Activated CD8-positive, alpha-beta T cell treated with anti-CD3 and anti-CD28 coated beads, Interleukin-2, amount 10 ng/mL, durations not matched to agents 7 days and 5 days (primary cell): Measurements from ENCODE around the gene SDHA. TPM values are rescaled to one million over a fixed set of nuclear protein-coding genes. Genes with fewer than 3 reads are reported as not detected.

ENCODE experiments used
- ATAC-seq: fragments of 150-1000 bp; cut with Tn5 transposase; one replicate; pipeline ENCODE4 v1.10.0; 2021; ENCODE audit warnings: moderate library complexity
- CTCF ChIA-PET: fragments of 350-600 bp; sonication (Branson Sonifier 250); formaldehyde crosslinking; loops from one replicate; lab custom pipeline; 2021; ENCODE audit warnings: antibody characterized with exemption; lab: Charles Lee
- POLR2A ChIA-PET: fragments of 350-600 bp; sonication (Branson Sonifier 250); formaldehyde crosslinking; loops from one replicate; lab custom pipeline; 2021; ENCODE audit warnings: antibody characterized with exemption; lab: Charles Lee
- DNase-seq: peaks from one replicate; pipeline ENCODE4 v3.0.0-alpha.2; 2020
- H3K27ac Mint-ChIP-seq: one replicate; pipeline ENCODE4 v1.8.0; 2021; ENCODE audit warnings: mild to moderate bottlenecking, mixed read lengths
- H3K27me3 Mint-ChIP-seq: one replicate; pipeline ENCODE4 v1.8.0; 2021; ENCODE audit warnings: low read depth, mixed read lengths
- H3K36me3 Mint-ChIP-seq: one replicate; pipeline ENCODE4 v1.8.0; 2021; ENCODE audit warnings: low read depth, mixed read lengths
- H3K4me1 Mint-ChIP-seq: one replicate; pipeline ENCODE4 v1.8.0; 2021; ENCODE audit warnings: low read depth, mixed read lengths
- H3K4me3 Mint-ChIP-seq: one replicate; pipeline ENCODE4 v1.8.0; 2021; ENCODE audit warnings: mild to moderate bottlenecking, mixed read lengths
- H3K9me3 Mint-ChIP-seq: one replicate; pipeline ENCODE4 v1.8.0; 2022; ENCODE audit warnings: mixed read lengths; ENCODE audit not compliant: insufficient read depth
- total RNA-seq, 2 experiments: library from RNA; stranded (reverse); gene quantifications; one replicate each; pipeline ENCODE4 v1.2.3, GENCODE V29; 2021

SDHA gene
- total RNA-seq, 2 experiments from 2014 or later, result 145 to 152 TPM

DNA sequence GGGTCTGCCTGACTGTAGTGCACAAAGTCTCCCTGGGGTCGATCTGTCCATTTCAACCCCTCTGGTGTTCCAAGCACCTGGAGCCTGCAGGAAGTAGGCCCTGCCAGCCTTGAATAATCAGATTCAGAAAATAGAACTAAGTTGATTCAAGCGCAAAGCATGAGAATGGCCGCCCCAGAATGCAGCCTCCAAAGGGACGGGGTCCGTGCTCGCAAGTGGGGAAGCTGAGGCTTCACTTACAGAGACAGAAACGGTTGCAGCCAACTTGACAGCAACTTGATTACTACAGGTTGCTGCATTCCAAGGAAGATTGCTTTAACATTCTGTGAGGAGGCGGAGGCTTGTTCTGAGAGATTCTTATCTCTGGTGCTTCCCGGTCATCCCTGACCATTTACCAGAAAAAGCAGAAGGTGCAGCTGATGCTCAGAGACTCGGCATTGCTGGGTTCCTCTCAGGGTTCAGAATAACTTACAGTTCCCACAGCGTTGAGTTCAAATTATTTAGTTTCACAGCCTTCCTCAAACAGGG lies 41.8 kb upstream of the SDHA start:
- no peak for ATAC-seq
- no peak overlapping the region for H3K4me3 Mint-ChIP-seq
- no peak for DNase-seq
- ChIA-PET CTCF (no interaction called here), POLR2A (no interaction called here)
- H3K36me3 Mint-ChIP-seq, result no peaks in the 10 kb centered on the region
- peaks cover 2% of the 10 kb centered on the region for H3K27me3 Mint-ChIP-seq
- no peaks in the 10 kb centered on the region for H3K4me1 Mint-ChIP-seq
- no peaks in the 10 kb centered on the region for H3K9me3 Mint-ChIP-seq
- H3K27ac Mint-ChIP-seq, result no peak overlapping the region

GRCh38 chr5:178110-178509 lies 40.0 kb upstream of the SDHA start:
- no peak overlapping the region for H3K4me3 Mint-ChIP-seq
- no peaks in the 10 kb centered on the region for H3K4me1 Mint-ChIP-seq
- ATAC-seq (no peak), DNase-seq (no peak)
- POLR2A ChIA-PET, result no interaction called here
- H3K27me3 Mint-ChIP-seq, result peaks cover 2% of the 10 kb centered on the region
- CTCF ChIA-PET, result interaction anchor here (1.8 kb wide), 1 partner anchor 10 kb away, joined by 6 read pairs; no protein-coding TSS in a partner anchor
- no peak overlapping the region for H3K27ac Mint-ChIP-seq
- H3K9me3 Mint-ChIP-seq, result no peaks in the 10 kb centered on the region
- H3K36me3 Mint-ChIP-seq, result no peaks in the 10 kb centered on the region

GRCh38 chr5:179401-179800 lies 38.7 kb upstream of the SDHA start:
- Mint-ChIP-seq H3K36me3 (no peaks in the 10 kb centered on the region), H3K27me3 (peaks cover 2% of the 10 kb centered on the region), H3K4me1 (no peaks in the 10 kb centered on the region), H3K27ac (no peak overlapping the region), H3K4me3 (no peak overlapping the region), H3K9me3 (no peaks in the 10 kb centered on the region)
- ChIA-PET POLR2A (no interaction called here), CTCF (interaction anchor here (1.8 kb wide), 1 partner anchor 9 kb away, joined by 6 read pairs; no protein-coding TSS in a partner anchor)
- ATAC-seq (no peak), DNase-seq (no peak)

GRCh38 chr5:180286-180918 lies 37.7 kb upstream of the SDHA start:
- CTCF ChIA-PET, result no interaction called here
- no peak overlapping the region for H3K4me3 Mint-ChIP-seq
- H3K9me3 Mint-ChIP-seq, result no peaks in the 10 kb centered on the region
- peaks cover 2% of the 10 kb centered on the region for H3K27me3 Mint-ChIP-seq
- POLR2A ChIA-PET, result no interaction called here
- no peak for DNase-seq
- no peaks in the 10 kb centered on the region for H3K4me1 Mint-ChIP-seq
- no peak for ATAC-seq
- H3K27ac Mint-ChIP-seq, result no peak overlapping the region
- H3K36me3 Mint-ChIP-seq, result no peaks in the 10 kb centered on the region

DNA sequence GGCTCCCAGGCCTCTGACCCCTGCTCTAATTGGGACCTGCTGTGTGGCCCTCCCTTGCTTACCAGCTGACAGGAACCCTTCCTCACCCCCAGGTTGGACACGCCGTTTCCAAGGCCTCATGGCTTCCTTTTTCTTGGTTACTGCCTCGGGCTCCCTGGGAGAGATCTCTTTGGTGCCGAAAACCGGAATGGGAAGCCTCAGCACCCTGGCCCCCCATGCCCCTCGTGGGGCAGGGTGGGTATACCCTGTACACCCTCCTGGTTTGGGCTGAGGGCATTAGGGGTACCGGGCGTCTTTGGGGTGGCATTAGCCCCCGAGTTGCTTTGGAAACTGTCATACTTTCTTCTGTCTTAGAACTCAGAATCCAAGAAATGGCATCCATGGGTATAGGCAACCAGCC lies 37.0 kb upstream of the SDHA start:
- H3K27me3 Mint-ChIP-seq, result peaks cover 2% of the 10 kb centered on the region
- ChIA-PET CTCF (no interaction called here), POLR2A (no interaction called here)
- H3K4me3 Mint-ChIP-seq, result no peak overlapping the region
- H3K4me1 Mint-ChIP-seq, result no peaks in the 10 kb centered on the region
- DNase-seq (no peak), ATAC-seq (no peak)
- H3K27ac Mint-ChIP-seq, result no peak overlapping the region
- H3K9me3 Mint-ChIP-seq, result no peaks in the 10 kb centered on the region
- H3K36me3 Mint-ChIP-seq, result no peaks in the 10 kb centered on the region

DNA sequence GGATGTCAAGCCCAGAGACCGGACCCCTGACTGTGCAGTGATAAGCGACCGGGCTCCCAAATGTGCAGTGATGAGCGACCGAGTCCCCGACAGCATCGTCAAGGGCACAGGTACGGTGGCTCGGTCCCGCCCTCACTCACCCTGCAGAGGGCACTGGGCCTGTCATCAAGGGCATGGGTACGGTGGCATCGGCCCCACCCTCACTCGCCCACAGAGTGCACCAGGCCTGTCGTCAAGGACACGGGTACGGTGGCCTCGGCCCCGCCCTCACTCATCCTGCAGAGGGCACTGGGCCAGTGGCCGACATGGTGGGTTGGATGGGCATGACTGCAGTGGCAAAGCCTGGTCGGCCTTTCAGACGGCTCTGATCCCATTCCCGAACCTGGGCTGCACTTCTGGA lies 36.6 kb upstream of the SDHA start:
- DNase-seq (no peak), ATAC-seq (no peak)
- H3K9me3 Mint-ChIP-seq, result no peaks in the 10 kb centered on the region
- no peaks in the 10 kb centered on the region for H3K4me1 Mint-ChIP-seq
- H3K36me3 Mint-ChIP-seq, result no peaks in the 10 kb centered on the region
- no peak overlapping the region for H3K4me3 Mint-ChIP-seq
- ChIA-PET POLR2A (no interaction called here), CTCF (no interaction called here)
- H3K27me3 Mint-ChIP-seq, result peaks cover 2% of the 10 kb centered on the region
- H3K27ac Mint-ChIP-seq, result no peak overlapping the region

DNA sequence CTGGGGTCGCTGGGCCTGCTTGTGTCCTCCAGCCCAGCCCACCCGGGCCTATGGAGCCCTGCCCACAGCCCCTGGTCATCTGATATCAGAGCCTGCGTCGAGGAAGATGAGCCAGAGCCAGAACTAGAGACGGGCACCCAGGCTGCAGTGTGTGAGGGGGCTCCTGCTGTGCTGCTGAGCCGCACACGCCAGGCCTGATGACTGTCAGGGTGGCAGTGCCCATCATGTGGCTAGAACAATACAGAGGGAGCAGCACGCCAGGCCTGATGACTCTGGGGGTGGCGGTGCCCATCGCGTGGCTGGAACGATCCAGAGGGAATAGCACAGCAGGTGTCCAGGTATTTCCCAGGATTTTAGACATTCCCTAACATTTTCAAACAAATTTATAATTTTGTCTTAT lies 36.0 kb upstream of the SDHA start:
- no peaks in the 10 kb centered on the region for H3K36me3 Mint-ChIP-seq
- no peak for ATAC-seq
- peaks cover 2% of the 10 kb centered on the region for H3K27me3 Mint-ChIP-seq
- ChIA-PET CTCF (no interaction called here), POLR2A (no interaction called here)
- no peak overlapping the region for H3K4me3 Mint-ChIP-seq
- H3K4me1 Mint-ChIP-seq, result no peaks in the 10 kb centered on the region
- DNase-seq, result no peak
- H3K9me3 Mint-ChIP-seq, result no peaks in the 10 kb centered on the region
- H3K27ac Mint-ChIP-seq, result no peak overlapping the region

GRCh38 chr5:184471-184870 lies 33.6 kb upstream of the SDHA start:
- Mint-ChIP-seq H3K4me1 (peaks cover 8% of the 10 kb centered on the region), H3K4me3 (no peak overlapping the region), H3K9me3 (no peaks in the 10 kb centered on the region), H3K27ac (no peak overlapping the region), H3K36me3 (no peaks in the 10 kb centered on the region), H3K27me3 (peaks cover 2% of the 10 kb centered on the region)
- ChIA-PET POLR2A (interaction anchor here (0.7 kb wide), 1 partner anchor 309 kb away, joined by 3 read pairs; no protein-coding TSS in a partner anchor), CTCF (no interaction called here)
- DNase-seq, result no peak
- no peak for ATAC-seq

DNA sequence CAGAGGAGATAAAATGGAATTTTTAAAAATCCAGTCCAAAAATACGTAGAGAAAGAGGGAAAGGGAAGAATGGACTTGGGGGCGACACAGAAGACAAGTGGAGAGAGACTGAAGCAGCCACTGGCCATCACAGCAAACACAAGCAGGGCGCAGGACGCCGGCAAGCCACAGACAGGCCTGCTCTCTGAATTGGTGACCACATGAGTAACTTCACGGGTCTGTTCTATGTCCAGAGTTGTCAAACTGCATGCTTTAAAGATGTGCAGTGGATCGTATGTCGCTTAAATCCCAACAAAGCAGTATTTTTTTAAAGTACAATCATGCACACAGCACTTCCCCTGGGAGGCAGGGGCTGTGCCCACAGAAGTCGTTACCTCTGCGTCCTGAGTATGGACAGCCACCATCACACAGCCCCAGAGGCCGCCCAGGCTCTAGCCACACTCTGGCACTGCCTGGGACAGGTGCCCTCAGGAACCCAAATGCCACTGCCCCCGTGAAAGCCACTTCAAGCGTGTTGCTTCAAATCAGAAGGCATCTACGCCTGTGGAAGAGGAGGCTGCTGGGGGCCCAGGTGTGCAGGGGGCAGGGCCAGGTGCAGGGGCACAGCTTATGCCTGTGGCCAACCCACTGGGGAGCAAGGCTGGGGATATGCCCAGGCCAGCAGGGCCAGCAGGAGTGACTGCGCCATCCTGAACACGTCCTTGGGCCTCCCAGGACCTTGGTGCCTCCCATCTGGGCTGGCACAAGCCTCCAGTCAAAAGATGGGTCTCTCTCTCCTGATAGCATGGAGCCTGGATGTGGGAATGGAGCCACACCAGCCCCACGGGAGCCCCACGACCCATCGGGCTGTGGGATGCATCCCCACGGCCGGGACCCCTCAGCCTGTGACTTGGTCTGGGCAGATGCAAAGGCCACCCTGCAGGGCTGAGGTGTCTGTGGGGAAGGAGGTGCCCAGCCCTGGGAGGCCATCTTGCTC lies 32.7 kb upstream of the SDHA start:
- Mint-ChIP-seq H3K4me1 (peaks cover 8% of the 10 kb centered on the region), H3K4me3 (no peak overlapping the region), H3K9me3 (no peaks in the 10 kb centered on the region), H3K27me3 (no peaks in the 10 kb centered on the region), H3K27ac (no peak overlapping the region), H3K36me3 (no peaks in the 10 kb centered on the region)
- ATAC-seq (no peak), DNase-seq (no peak)
- CTCF ChIA-PET, result no interaction called here
- POLR2A ChIA-PET, result interaction anchor here (0.7 kb wide), 1 partner anchor 308 kb away, joined by 3 read pairs; no protein-coding TSS in a partner anchor

DNA sequence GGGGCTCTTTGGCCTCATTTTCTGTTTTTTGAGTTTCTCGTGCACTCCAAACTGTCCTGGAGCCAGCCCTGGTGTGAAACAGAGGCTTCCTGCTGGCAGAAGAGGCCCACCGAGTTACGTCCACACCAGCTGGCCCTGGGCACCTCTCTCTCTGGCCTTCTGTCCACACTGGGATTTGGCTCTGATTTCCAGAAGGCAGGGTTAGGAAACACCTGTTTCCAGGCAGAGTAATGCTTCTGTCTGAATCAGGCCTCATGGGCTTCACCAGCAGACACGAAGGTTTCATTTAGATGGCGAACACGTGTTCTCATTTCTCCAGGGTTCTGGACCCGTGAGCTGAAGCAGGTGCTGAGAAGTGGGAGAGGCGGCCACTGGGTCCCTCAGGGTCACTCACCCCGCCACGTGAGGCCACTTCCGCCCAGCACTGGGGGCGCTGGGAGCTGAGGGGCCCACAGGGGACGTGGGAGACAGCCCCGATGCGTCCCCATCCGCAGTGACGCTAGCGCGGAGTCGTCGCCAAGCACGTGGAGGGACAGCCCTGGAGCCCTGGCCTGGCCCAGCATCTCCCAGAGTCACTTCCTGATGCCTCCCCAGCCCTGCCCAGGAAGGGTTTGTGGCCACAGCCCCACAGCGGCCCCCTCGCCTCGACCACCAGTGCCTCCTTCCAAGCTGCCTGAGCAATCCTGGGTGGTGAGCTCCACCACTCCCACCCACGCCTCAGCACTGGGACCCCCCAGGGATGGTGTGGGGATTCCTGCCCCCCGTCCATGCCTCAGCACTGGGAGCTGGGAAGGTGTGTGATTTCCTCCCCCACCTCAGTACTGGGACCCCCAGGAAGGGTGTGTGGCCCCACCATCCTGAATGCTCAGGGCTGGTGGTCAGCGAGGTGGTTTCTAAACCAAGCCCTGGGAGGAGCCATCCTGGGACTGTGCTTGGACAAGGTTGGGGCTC lies 31.8 kb upstream of the SDHA start:
- Mint-ChIP-seq H3K36me3 (no peaks in the 10 kb centered on the region), H3K9me3 (no peaks in the 10 kb centered on the region), H3K4me1 (peaks cover 8% of the 10 kb centered on the region), H3K27me3 (no peaks in the 10 kb centered on the region), H3K4me3 (no peak overlapping the region), H3K27ac (no peak overlapping the region)
- ATAC-seq (no peak), DNase-seq (no peak)
- CTCF ChIA-PET, result interaction anchor here (1.2 kb wide), 1 partner anchor 267 kb away, joined by 3 read pairs; no protein-coding TSS in a partner anchor
- POLR2A ChIA-PET, result no interaction called here

DNA sequence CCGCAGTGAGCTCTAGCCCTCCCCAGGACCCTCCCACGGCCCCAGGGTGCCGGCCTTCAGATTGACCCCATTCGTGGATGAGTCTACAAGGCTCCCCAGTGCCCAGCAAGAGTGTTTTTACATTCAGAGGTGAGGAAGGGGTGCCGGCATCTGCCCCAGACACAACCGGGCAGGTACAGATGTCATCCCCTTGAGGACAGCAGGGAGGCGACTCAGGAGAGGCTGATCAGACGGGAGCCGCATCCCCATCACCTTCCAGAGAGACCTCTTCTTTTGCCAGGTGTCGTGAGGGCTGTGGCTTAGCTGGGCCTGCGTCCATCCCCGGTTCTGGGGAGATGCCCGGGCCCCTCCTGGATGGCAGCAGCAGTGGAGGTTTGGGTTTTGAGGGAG lies 31.1 kb upstream of the SDHA start:
- POLR2A ChIA-PET, result no interaction called here
- no peak overlapping the region for H3K27ac Mint-ChIP-seq
- CTCF ChIA-PET, result interaction anchor here (1.2 to 1.9 kb wide), 2 partner anchors 227 to 267 kb away, joined by 3 to 7 read pairs; no protein-coding TSS in a partner anchor
- DNase-seq (no peak), ATAC-seq (no peak)
- H3K27me3 Mint-ChIP-seq, result no peaks in the 10 kb centered on the region
- H3K36me3 Mint-ChIP-seq, result no peaks in the 10 kb centered on the region
- H3K9me3 Mint-ChIP-seq, result no peaks in the 10 kb centered on the region
- no peak overlapping the region for H3K4me3 Mint-ChIP-seq
- H3K4me1 Mint-ChIP-seq, result peaks cover 8% of the 10 kb centered on the region
